GM03348 (cell line): ENCODE measurements around the gene TNFRSF8.
"Not testable (repeated sequence)": the region's sequence is repeated elsewhere in the genome, so short reads cannot be mapped to it uniquely, and the experiment has no call there.

Experiments used
- DNase-seq: peaks from one replicate; pipeline ENCODE4 v3.0.0; 2012; ENCODE audit warnings: low spot score

TNFRSF8 gene

GRCh38 chr1:12063141-12064072 lies at the start of gene TNFRSF8:
Gene TNFRSF8 (plus strand): TSS chr1:12063303. CDS start chr1:12063599, 296 bp downstream.
- DNase-seq = peak; percentile 30

DNA sequence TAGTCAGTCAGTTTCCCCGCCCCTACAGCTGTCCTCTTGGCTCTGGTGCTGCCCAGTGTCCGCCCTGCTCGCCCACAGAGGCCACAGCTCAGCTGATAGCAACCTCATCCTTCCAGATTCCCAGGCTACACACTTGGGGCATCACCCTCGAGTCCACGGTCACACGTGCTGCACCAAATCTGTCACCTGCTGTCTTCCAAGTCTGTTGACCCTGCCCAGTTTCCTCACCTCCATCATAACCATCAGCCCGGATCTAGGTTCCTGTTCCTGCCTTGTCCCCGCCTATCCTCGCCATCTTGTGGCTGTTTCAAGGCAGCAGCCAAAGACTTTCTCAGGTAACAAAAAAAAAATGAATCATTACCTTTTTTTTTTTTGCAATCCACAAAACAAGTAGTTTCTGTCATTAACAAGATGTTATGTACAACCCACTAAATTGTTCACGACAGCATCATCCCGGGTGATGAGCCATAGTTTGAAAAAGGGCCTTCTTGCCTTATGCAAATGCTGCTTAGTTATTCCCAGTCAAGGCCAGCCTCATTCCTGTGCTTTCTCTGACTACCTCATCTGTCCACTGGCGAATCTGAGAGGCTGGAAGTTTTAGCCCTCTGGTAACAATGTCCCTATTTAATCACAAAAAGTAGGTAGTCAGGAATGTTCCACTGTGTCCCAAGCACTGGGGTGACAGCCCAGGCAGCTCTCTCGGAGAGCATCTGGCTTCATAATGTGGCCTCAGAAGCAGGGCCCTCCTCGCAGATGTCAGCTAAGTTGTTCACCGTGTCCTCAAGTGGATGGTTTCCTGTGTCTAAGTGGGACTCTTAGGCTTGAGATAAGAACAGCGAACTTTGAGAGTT lies 48.7 kb upstream of the TNFRSF8 start:
- peak; percentile 40 for DNase-seq

DNA sequence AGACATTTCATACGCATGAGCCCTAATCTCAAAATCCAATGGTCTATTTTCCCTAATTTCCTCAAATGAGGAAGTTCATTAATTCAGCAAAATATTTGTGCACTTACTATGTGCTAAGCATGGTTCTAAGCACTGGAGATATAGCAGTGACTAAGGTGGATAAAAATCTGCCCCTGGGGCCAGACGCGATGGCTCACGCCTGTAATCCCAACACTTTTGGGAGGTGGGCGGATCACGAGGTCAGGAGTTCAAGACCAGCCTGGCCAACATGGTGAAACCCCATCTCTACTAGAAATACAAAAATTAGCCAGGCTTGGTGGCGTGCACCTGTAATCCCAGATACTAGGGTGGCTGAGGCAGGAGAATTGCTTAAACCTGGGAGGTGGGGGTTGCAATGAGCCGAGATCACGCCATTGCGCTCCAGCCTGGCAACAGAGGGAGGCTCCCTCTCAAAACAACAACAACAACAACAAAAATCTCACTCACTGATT lies 48.1 kb upstream of the TNFRSF8 start:
- peak; percentile 27 for DNase-seq

GRCh38 chr1:12015499-12015898 lies 47.6 kb upstream of the TNFRSF8 start:
- no peak for DNase-seq

DNA sequence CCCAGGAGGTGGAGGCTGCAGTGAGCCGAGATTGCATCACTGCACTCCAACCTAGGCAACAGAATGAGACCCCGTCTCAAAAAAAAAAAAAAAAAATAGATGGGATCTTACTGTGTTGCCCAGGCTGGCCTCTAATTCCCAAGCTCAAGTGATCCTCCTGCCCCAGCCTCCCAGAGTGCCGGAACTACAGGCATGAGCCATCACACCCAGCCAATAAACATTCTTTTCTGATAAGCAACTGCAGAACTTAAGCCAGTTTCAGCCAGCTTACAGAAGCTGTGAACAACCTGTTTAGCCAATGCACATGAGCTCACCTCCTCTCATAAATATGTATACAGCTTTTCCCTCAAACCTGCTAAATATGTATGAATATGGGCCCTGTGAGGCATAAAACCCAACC lies 46.9 kb upstream of the TNFRSF8 start:
- DNase-seq = no peak

GRCh38 chr1:12019858-12020509 lies 43.1 kb upstream of the TNFRSF8 start:
- DNase-seq = peak; percentile 35

DNA sequence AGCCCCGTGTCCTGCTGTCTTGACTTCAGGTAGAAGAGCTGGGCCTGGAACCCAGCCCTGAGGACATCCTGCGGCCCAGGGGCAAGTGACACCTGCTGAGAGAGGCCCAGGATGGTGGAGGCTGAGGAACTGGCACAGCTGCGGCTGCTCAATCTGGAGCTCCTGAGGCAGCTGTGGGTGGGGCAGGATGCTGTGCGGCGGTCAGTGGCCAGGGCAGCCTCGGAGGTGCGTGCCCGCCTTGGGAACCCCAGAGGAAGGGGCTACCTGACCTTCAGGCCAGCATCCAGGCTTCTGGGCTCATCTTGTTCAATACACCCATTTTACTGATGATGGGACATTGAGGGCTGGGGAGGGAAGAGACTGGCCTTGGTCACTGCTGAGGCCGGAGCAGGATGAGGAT lies 41.5 kb upstream of the TNFRSF8 start:
- no peak for DNase-seq

DNA sequence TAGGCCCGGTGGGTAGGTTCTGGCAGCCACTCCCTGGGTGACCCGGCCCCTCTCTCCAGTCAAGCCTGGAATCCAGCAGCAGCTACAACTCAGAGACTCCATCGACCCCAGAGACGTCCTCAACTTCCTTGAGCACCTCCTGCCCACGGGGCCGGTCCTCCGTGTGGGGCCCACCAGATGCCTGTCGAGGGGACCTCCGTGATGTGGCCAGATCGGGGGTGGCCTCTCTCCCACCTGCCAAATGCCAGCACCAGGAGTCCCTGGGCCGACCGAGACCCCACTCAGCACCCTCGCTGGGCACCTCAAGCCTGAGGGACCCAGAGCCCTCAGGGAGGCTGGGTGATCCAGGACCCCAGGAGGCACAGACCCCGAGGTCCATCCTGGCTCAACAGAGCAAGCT lies 41.1 kb upstream of the TNFRSF8 start:
- no peak for DNase-seq

DNA sequence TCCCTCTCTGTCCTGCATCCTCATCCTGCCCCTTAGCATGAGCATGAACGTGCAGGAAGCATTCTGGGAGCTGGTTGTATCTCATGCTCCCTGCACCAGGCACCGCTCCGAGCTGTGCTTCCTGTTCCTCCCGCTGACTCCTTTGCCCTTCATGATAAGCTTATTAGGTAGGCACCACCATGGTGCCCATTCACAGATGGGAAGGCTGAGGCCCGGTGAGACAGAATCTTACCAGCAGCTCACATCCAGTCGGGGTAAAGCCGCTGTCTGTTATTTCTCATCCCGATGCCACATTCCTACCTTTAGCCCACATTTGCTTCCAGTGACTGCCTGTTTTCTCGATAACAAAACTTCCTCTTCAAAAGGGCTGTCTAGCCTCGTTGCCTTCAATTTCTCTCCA lies 36.5 kb upstream of the TNFRSF8 start:
- no peak for DNase-seq

GRCh38 chr1:12028248-12028647 lies 34.9 kb upstream of the TNFRSF8 start:
- no peak for DNase-seq

DNA sequence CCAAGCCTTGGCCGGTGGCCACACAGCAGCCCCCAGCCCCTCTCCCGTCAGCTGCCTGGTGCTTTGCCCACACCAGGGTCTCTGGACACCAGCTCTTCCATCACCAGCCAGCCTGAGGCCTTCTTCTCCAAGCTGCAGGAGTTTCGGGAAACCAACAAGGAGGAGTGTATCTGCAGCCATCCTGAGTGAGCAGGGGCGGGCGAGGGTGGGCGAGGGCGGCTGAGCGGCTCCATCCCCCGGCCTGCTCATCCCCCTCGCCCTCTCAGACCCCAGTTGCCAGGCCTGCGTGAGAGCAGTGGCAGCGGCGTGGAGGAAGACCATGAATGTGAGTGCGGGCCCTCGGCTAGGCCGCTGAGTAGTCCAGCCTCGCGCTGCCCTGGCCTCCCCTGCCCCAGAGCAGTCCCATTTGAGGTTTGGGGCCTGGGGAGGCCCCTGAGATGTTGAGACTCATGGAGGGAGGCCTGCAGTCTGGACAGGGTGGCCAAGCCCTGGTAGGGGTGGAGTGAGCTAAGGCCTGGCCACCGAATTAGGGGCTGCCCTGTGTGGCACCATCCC lies 34.1 kb upstream of the TNFRSF8 start:
- no peak for DNase-seq

DNA sequence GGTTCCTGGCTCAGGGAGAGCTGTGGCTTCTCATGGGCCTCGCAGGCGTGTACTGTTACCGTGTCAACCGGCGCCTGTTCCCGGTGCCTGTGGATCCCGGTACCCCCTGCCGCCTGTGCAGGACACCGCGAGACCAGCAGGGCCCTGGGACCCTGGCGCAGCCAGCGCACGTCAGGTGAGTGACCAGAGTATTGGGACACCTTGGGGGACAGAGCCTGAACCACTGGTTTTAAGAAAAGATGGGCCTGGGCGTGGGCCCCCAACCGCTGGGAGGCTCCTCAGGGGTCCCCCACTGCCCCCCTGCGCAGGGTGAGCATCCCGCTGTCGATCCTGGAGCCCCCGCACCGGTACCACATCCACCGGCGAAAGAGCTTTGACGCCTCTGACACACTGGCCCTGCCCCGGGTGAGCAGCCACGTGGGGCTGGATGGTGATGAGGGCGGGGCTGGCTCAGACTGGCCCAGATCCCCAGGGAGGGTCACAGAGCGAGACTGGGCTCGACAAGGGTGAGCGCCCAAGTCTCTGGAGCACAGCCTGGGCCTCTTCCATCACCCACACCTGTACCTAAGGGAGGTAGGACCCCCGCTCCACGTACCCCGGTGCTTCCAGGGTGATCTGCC lies 33.3 kb upstream of the TNFRSF8 start:
- no peak for DNase-seq

DNA sequence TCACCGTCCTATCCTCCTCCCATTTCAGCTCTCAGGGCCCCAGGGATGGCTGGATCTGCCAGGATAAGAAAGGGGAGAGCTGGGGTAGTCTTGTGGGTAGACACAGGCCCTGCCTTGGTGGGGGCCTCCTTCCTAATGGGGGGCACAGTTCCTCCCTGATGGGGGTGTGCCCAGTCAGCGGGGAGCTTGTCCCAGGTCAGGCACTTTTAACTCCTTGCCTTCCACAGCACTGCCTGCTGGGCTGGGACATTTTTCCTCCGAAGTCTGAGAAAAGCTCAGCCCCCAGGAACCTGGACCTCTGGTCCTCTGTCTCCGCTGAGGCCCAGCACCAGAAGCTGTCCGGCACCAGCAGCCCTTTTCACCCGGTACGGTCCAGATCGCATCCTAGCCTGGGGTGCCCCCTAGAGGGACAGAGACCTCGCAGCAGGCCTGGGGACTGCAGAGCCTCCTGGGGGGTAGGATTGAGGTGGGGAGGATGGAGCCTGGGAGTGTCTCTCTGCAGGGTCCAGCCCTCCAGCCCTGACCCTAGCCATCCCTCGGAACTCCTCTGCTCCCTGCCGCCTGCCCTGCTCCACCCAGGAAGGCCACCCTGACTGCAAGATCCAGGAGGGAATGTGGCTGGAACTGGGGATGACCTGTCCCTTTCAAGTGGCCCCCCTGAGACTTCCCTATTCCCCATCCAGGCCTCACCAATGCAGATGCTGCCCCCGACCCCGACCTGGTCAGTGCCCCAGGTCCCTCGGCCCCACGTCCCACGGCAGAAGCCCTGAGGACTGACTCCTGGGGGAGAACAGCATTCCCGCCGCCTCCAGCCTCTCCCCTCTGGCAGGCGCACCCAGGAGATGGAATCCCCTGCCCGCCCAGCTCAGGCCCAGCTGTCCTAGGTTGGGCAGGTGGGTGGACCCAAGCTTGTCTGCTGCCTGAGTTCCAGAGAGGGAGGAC lies 31.8 kb upstream of the TNFRSF8 start:
- peak; percentile 77 for DNase-seq

GRCh38 chr1:12032161-12032621 lies 30.9 kb upstream of the TNFRSF8 start:
- DNase-seq = no peak

- not testable (repeated sequence) for DNase-seq
Measured at GRCh38 chr1:12033441-12033840, 29.7 kb upstream of the TNFRSF8 start.

DNA sequence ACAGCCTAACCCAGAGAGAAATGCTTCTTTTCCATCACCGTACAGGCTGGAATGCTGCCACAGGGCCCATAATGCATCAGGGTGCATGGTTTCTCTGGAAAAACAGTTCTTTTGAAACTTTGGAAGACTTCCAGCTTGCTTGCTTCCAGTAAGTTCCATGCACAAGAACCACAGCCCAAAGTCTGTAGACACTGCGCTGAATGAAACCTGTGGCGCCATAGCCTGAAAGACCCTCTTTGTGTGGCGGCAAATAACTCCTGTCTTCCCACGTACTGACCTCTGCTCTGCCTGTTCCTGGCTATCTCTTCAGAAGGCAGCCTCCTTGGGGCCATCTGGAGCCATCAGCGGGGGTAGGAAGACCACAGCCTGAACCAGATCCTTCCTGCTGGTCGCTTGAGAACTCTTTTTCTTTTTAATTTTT lies 28.7 kb upstream of the TNFRSF8 start:
- DNase-seq = no peak

DNA sequence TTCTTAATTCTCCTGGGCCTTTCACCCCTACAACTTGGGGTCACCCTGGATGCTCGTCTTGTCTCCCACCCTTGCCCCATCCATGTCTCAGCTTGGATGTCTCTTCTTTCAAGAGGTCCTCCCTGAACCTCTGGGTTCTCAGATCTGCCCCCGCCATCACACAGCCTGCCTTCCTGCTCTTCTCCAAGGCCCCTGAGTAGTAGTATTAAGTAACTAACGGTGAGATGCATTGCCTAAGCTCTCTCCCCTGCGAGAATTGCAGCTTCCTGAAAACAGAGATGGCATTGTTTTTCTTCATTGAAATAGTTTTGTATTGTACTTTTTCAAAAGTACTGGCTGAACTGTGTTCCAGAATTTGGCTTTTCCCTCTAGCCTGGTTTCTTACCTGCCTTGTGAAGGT lies 27.8 kb upstream of the TNFRSF8 start:
- no peak for DNase-seq

DNA sequence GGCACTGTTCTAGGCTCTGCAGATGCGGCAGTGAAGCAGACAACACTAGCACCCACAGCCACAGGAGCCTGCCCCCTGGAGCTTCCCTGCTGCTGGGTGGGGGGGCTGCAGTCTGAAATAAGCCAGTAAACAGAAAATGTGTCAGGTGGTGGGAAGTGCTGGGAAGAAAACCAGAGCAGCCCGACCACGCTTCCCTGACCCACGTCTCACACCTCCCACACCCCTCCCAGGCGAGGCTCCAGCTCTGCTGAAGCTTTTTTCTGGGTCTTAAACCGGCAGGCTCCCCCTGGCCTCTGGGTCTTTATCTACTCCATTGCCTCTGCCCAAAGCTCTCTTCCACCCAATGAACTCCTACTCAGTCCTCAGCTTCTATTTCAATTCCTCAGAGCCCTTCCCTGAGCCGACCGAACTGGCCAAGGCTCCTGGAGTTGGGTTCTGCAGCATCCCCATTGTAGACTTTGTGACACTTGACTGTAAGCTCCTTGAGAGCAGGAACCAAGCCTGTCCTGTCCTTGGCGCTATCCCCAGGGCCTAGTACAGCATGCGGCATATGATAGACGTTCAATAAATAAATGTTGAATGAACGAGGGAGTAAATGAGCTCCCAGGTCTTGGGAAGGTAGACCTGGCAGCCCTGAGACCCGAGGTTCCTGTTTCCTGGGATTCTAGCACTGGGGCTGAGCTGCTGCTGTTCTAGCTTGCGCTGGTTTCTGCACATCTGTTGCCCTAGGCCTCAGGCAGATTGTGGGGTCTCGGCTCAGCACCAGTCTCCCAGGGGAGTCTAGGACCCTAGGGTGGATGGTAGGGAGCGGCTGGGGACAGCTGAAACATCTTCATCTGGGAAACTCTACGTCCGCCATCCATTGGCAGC lies 25.4 kb upstream of the TNFRSF8 start:
- DNase-seq = no peak
